Adipocyte (in vitro differentiated cells): ENCODE results near the gene CTSW.

ENCODE experiments used
- DNase-seq: peaks from one replicate; pipeline ENCODE4 v3.0.0-alpha.2; 2015; ENCODE audit warnings: low read depth
- H3K27me3 ChIP-seq: replicated peaks from 2 replicates; pipeline ENCODE4 v1.7.0; 2013; ENCODE audit warnings: mild to moderate bottlenecking, low read length, moderate library complexity; ENCODE audit not compliant: control insufficient read depth, insufficient read depth
- H3K36me3 ChIP-seq: 2 replicates; pipeline ENCODE4 v1.7.0; 2013; ENCODE audit warnings: low read length, mild to moderate bottlenecking, moderate library complexity; ENCODE audit not compliant: control insufficient read depth, insufficient read depth, severe bottlenecking
- H3K4me1 ChIP-seq: 2 replicates; pipeline ENCODE4 v1.7.0; 2013; ENCODE audit warnings: mild to moderate bottlenecking, low read length, moderate library complexity; ENCODE audit not compliant: control insufficient read depth, insufficient read depth
- H3K4me3 ChIP-seq: 2 replicates; pipeline ENCODE4 v1.7.0; 2013; ENCODE audit warnings: mild to moderate bottlenecking, low read length, moderate library complexity
- H3K9ac ChIP-seq: 2 replicates; pipeline ENCODE4 v1.7.0; 2013; ENCODE audit warnings: mild to moderate bottlenecking, low read length, moderate library complexity
- H3K9me3 ChIP-seq: 2 replicates; pipeline ENCODE4 v1.7.0; 2013; ENCODE audit warnings: mild to moderate bottlenecking, low read length, moderate library complexity; ENCODE audit not compliant: control insufficient read depth

Gene CTSW

GRCh38 chr11:65857500-65857852, 22.2 kb upstream of the CTSW start:
- H3K9ac ChIP-seq = peak overlapping the region; percentile 96
- H3K36me3 ChIP-seq = peaks cover 45% of the 10 kb centered on the region
- peak overlapping the region; percentile 94 for H3K4me3 ChIP-seq
- H3K27me3 ChIP-seq = no peaks in the 10 kb centered on the region
- no peak for DNase-seq
- peaks cover 45% of the 10 kb centered on the region for H3K4me1 ChIP-seq
- no peaks in the 10 kb centered on the region for H3K9me3 ChIP-seq

GRCh38 chr11:65857853-65858680, 21.6 kb upstream of the CTSW start, which contains the start of gene CFL1:
CFL1 (minus strand) TSS chr11:65858180; CDS start chr11:65858099, 81 bp downstream.
- no peaks in the 10 kb centered on the region for H3K27me3 ChIP-seq
- no peaks in the 10 kb centered on the region for H3K9me3 ChIP-seq
- peak; percentile 99 for DNase-seq
- peak within 1 kb of the TSS; percentile 99 for H3K9ac ChIP-seq
- H3K36me3 ChIP-seq = peaks cover 45% of the 10 kb centered on the region
- peak within 1 kb of the TSS; percentile 94 for H3K4me3 ChIP-seq
- H3K4me1 ChIP-seq = peaks cover 50% of the 10 kb centered on the region

DNA sequence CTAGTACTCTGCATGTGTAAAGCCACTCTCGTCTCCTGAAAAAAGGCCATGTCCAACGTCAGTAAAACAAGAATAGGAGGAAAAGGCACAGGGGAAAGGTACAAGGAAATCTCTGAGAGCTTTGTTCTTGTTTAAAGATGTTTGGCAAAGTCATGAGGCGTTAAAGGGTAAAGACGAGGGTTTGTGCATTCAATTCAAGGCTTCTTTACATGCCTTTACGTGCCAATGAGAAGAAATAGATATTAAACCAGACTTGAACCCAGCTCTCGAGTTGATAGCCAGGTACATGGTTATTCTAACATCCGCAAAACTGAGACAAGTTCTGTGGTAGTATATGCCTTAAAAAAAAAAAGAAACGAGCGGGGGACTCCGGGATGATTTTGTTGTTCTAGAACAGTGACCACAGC, 21.0 kb upstream of the CTSW start:
- peaks cover 45% of the 10 kb centered on the region for H3K36me3 ChIP-seq
- H3K9me3 ChIP-seq = no peaks in the 10 kb centered on the region
- peak overlapping the region; percentile 94 for H3K4me3 ChIP-seq
- DNase-seq = no peak
- H3K27me3 ChIP-seq = no peaks in the 10 kb centered on the region
- peaks cover 52% of the 10 kb centered on the region for H3K4me1 ChIP-seq
- H3K9ac ChIP-seq = peak overlapping the region; percentile 99

DNA sequence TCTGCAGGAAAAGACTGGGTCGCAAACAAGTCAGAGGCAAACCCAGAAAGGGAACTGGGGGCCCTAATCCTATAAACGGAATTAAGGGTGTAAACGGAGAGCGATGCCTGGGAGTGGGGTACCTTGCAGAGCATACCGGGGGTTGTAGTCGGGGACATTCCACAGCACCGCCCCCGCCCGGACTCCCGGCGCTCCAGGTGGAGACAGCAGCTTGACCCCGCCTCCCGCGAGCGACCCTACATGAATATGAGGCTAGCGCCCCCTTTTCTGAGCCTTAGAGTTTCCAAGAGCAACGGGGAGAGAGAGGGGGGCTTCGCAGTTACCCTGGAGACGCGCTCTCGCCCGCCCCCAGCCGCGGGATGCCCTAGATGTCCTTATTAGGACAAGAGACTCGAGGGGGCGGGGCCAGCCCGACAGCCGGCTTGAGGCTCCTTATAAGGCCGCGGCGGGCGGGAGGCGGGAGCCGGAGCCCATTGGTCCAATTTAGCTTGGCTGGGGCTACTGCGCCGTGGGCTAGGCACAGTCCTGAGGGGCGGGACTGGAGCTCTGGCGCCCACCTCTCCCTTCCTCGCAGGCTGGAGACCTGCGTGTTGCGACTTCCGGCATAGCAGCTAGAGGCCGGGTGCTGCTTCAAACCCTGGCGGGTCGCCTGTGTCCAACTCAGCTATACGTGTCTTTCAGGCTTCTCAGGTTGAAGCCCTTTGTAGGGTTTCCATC, 20.4 kb upstream of the CTSW start:
- H3K9ac ChIP-seq = peak overlapping the region; percentile 99

DNA sequence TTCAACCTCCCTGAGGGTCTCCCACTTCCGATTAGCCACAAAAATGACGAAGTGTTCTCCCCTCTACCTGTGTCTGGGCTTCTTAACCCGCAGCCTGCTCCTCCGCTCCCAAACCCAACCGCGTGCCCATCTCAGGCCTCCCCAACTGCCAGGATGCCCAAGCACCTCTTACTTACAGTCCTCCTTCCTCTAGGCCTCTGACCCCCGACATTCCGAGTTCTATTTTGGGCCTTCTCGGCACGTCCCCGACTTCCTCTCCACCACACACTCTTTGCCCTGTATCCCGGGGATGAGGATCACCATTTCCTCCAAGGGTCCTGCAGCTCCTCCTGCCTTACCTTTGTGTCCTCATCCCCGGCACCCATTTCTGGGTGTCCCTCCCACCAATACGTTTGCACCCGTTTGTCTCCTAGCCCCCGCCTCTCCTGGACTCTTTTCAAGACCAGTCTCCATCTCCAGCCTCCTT, 19.8 kb upstream of the CTSW start:
- H3K4me1 ChIP-seq = peaks cover 47% of the 10 kb centered on the region
- peaks cover 45% of the 10 kb centered on the region for H3K36me3 ChIP-seq
- peak overlapping the region; percentile 94 for H3K4me3 ChIP-seq
- no peaks in the 10 kb centered on the region for H3K9me3 ChIP-seq
- no peaks in the 10 kb centered on the region for H3K27me3 ChIP-seq
- DNase-seq = peak; percentile 49
- peak overlapping the region; percentile 99 for H3K9ac ChIP-seq

More for the DNA sequence above, 20.4 kb upstream of the CTSW start:
- H3K27me3 ChIP-seq = no peaks in the 10 kb centered on the region
- DNase-seq = peak; percentile 99
- H3K4me1 ChIP-seq = peaks cover 50% of the 10 kb centered on the region
- H3K4me3 ChIP-seq = peak overlapping the region; percentile 94
- H3K36me3 ChIP-seq = peaks cover 45% of the 10 kb centered on the region
- no peaks in the 10 kb centered on the region for H3K9me3 ChIP-seq

DNA sequence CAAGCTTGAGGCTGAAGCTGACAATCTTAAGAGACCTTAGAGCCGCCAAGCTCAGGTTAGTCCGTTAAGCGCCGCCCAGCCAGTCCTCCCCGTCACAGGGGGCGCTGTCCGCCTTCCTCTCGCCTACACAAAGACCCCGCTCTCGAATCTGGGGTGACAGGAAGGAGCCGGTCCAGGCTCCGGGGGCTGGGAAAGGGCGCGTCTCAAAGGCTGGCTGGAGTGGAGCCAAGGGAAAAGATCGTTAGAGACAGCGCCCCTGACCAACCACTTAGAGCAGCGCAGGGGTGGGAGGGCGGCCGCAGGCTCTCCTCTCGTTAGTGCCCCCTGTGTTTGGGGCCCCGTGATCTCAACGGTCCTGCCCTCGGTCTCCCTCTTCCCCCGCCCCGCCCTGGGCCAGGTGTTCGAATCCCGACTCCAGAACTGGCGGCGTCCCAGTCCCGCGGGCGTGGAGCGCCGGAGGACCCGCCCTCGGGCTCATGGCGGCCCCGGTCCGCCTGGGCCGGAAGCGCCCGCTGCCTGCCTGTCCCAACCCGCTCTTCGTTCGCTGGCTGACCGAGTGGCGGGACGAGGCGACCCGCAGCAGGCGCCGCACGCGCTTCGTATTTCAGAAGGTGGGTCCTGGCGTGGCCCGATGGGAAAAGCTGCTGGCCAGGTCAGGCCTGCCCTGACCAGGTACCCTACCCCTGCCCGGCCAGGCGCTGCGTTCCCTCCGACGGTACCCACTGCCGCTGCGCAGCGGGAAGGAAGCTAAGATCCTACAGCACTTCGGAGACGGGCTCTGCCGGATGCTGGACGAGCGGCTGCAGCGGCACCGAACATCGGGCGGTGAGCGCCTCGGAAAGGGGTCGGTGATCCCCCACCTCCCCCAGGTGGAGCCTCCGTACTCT, 19.1 kb upstream of the CTSW start, which contains the start of gene MUS81:
TSS of gene MUS81 (plus strand) at position 156 of the 887 bp plus-strand sequence. CDS start at position 477, 321 bp downstream.
- Histone ChIP-seq H3K9ac (peak within 1 kb of the TSS; percentile 99), H3K4me1 (peaks cover 44% of the 10 kb centered on the region), H3K36me3 (peaks cover 45% of the 10 kb centered on the region), H3K4me3 (peak within 1 kb of the TSS; percentile 94), H3K27me3 (no peaks in the 10 kb centered on the region), H3K9me3 (no peaks in the 10 kb centered on the region)
- peak; percentile 98 for DNase-seq

- Histone ChIP-seq H3K36me3 (peaks cover 46% of the 10 kb centered on the region), H3K27me3 (no peaks in the 10 kb centered on the region), H3K4me1 (peaks cover 38% of the 10 kb centered on the region), H3K4me3 (peak overlapping the region; percentile 94), H3K9me3 (no peaks in the 10 kb centered on the region), H3K9ac (peak overlapping the region; percentile 99)
- DNase-seq = peak; percentile 38
These were observed 18.5 kb upstream of the CTSW start for GRCh38 chr11:65861165-65861505.

GRCh38 chr11:65861533-65862183, 18.0 kb upstream of the CTSW start:
- no peaks in the 10 kb centered on the region for H3K9me3 ChIP-seq
- peak overlapping the region; percentile 94 for H3K4me3 ChIP-seq
- peaks cover 50% of the 10 kb centered on the region for H3K36me3 ChIP-seq
- H3K9ac ChIP-seq = peak overlapping the region; percentile 99
- no peak for DNase-seq
- H3K4me1 ChIP-seq = peaks cover 34% of the 10 kb centered on the region
- no peaks in the 10 kb centered on the region for H3K27me3 ChIP-seq

- Histone ChIP-seq H3K4me3 (no peak overlapping the region), H3K9me3 (no peaks in the 10 kb centered on the region), H3K36me3 (peaks cover 57% of the 10 kb centered on the region), H3K4me1 (peaks cover 34% of the 10 kb centered on the region), H3K27me3 (no peaks in the 10 kb centered on the region), H3K9ac (peak overlapping the region; percentile 99)
- no peak for DNase-seq
These were observed 17.4 kb upstream of the CTSW start for GRCh38 chr11:65862191-65862735.
